Iris pigment epithelial cell (primary cell): Measurements from ENCODE around the gene ARID4B.
"Not testable (repeated sequence)": the region's sequence is repeated elsewhere in the genome, so short reads cannot be mapped to it uniquely, and the experiment has no call there.

Source experiments
- DNase-seq: peaks from one replicate; pipeline ENCODE4 v3.0.0-alpha.2; 2011; ENCODE audit warnings: low read depth

The ARID4B gene

DNA sequence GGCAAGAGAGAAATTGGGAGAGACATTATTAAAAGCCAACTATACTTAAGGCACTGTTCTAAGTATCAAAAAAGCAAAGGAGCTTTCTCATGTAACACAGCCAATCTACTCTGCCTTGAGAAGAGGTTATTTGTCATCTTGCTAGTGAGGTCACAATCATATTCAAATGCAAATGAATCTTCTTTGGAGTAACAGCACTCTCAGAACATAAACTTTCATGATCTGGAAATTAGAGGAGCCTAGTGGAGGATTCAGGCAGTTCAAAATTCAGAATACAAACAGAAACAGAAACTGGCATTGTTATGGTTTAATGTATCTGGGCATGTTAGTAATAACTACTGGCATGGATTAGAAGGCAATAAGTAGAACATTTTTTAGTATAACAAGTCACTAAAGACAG is 57.4 kb downstream of the ARID4B start:
- peak; percentile 56 for DNase-seq

DNA sequence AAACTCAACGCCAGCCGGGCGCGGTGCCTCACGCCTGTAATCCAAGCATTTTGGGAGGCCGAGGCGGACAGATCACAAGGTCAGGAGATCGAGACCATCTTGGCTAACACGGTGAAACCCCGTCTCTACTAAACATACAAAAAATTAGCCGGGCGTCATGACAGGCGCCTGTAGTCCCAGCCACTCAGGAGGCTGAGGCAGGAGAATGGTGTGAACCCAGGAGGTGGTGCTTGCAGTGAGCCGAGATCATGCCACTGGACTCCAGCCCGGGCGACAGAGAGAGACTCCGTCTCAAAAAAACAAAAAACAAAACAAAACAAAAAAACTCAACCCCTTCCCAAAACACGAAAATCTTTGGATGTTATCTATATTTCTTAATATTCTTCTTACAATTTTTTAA is 58.0 kb downstream of the ARID4B start:
- DNase-seq, result not testable (repeated sequence)

DNA sequence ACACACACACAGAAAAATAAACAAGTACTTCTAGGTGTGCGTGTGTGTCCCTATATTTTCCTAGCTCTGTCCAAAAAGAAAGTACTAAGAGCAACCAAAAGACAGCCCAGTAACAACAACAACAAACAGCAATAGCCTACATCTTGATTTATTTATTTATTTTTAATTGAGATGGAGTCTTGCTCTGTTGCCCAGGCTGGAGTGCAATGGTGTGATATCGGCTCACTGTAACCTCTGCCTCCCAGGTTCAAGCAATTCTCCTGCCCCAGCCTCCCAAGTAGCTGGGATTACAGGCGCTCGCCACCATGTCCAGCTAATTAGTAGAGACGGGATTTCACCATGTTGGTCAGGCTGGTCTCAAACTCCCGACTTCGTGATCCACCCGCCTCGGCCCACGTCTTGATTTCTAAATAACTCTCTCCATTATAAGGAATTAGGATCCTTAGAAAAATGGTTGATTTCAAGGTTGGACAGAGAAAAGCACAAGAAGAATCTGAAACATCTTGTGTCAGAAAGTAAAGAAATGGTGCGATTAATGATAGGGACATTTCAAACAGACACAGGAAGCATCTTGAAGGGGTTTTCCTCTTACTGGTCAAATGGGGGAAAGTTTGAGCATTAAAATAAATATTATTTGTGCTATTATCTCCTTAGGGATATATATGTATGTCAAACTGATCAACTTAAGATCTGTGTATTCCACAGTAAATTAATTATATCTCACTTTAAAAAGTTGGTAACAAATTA is 59.4 kb downstream of the ARID4B start:
- no peak for DNase-seq

DNA sequence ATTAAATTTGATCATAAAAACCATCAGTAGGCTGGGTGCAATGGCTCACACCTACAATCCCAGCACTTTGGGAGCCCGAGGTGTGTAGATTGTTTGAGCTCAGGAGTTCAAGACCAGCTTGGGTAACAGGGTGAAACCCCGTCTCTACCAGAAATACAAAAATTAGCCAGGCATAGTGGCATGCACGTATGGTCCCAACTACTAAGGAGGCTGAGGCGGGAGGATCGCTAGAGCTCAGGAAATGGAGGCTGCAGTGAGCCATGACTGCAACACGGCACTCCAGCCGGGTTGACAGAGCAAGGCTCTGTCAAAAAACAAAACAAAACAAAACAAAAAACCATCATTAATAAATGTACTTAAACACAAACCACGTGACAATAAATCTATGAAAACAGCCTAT is 61.0 kb downstream of the ARID4B start:
- no peak for DNase-seq

DNA sequence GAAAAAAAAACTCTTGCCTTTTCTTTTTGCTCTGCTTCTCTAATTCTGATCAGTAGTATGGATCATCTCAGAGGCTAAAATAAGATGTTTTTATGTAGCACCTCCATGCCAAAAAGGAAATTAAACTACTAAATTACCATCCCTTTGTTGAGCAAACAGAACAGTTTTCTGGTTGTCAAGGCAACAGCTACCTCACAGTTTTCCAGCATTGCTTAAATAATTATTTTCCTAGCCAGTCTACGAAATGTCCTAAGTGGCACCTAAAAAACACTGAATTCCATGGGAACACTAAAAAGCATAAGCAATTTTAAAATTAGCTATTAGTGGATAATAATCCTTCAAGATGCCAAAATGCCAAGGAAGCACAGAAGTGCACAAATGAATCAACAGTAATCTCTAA is 61.7 kb downstream of the ARID4B start:
- DNase-seq, result no peak

DNA sequence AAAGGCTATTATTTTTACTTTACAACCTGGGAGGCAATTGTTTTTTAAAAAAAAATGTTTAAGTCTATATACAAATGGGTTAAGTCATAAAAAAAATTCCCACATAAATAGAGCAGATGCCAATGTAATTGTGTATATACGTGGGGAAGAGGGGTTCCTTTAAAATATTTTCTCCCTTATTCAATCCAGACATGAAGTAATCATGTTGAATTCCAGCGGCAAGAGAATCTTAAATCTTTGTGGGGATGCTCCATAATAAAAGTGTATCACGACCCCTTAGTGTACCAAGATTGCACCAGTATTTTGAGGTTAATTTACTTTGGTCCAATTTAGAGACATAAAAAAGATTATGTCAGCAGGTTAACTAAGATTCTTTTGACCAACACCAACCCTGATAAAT is 62.1 kb downstream of the ARID4B start:
- DNase-seq, result no peak

DNA sequence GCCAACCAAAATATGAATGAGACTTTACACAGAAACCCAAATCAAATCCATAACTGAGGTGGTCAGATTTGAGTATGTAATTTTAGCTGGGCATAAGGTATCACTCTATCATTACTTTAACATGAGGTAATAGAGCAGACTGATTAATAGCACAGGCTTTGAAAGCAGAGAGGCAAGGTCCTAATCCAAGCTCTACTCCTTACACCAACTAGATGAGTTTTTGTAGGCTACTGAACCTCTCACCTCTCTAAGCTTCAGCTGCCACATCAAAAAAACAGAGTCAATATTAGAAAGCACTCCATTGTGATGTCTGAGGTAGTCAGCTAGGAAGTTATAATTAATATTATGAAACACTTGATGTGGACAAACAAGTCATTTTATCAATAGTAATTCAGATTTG is 63.7 kb downstream of the ARID4B start:
- no peak for DNase-seq

DNA sequence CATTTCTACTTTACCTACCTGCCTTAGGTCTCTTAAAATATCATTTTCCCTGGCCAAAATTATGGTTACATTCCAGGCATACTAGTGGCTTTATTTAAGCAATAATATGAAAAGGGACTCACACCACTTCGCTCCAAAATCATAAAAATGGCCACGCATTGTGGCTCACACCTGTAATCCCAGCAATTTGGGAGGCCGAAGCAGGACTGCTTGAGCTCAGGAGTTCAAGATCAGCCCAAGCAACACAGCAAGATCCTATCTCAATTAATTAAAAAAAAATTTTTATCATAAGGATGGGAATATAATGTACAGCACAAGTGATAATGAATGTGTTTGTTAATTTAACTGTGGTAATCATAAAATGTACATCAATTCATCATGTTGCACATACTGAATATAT is 65.4 kb downstream of the ARID4B start:
- DNase-seq, result no peak

DNA sequence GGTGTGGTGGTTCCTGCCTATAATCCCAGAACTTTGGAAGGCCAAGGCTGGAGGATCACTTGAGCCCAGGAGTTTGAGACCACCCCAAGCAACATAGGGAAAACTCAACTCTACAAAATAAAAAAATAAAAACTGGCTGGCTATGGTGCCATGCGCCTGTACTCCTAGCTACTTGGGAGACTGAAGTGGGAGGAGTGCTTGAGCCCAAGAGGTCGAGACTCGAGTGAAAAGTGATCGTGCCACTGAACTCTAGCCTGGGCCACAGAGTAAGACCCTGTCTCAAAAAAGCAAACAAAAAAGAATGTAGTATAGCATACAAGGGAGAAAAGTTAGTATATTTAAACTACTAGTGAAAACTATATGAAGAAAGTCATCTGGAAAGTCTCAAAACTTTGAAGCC is 66.7 kb downstream of the ARID4B start:
- DNase-seq, result no peak

DNA sequence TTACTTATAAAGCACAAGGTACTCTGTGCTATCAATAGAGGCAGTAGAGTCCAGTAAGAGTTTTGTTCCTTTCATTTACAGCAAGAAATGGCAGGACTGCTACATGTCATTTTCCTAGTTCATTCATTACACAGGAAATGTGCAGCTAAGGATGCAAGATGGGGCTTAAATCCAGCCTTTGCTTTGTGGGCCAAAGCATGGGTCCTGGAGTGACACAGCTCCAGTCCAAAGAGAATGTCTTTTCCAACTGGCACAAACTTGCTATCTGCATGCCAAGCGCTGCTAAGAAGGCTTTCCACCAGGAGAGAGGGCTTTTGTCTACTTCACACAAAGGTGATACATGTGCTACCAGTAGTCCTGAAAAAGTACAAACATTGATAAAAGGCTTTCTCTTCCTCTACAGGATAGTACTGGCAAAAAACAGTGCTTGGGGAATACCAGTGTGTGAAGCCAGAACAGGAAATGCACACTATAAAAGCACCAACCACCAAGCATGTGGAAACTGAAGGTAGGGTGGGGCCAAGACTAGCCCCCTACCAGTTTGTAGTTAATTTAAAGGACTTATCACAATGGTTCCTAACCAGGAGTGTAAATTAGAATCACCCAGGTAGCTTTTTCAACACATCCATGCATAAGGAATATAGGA is 68.7 kb downstream of the ARID4B start:
- no peak for DNase-seq

DNA sequence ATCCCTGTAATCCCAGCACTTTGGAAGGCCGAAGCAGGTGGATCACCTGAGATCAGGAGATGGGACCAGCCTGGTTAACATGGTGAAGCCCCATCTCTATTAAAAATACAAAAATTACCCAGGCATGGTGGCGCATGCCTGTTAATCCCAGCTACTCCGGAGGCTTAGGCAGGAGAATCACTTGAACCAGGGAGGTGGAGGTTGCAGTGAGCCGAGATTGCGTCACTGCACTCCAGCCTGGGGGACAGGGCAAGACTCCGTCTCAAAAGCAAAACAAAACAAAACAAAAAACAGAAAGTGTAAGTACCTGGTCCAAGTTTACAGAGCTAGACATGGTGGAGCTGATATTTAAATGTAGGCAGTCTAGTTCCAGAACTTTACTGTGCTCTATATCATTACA is 69.9 kb downstream of the ARID4B start:
- DNase-seq, result not testable (repeated sequence)

DNA sequence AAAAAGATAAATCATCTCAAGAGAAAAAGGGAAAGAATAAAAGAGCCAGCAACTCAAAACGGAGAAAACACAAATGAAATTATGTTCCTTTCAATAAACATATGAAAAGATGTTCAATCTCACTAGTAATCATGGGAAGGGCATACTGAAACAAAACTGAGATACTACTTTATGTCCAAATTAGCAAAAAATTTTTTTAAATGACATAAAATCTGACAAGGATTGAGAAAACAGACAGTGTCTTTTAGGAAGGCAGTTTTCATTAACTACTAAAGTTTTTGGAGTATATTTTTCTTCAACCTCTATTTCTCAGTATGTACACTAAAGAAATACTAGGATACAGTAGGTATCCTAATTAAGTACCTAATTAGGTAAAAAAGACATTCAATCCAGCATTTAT is 73.3 kb downstream of the ARID4B start:
- DNase-seq, result no peak

DNA sequence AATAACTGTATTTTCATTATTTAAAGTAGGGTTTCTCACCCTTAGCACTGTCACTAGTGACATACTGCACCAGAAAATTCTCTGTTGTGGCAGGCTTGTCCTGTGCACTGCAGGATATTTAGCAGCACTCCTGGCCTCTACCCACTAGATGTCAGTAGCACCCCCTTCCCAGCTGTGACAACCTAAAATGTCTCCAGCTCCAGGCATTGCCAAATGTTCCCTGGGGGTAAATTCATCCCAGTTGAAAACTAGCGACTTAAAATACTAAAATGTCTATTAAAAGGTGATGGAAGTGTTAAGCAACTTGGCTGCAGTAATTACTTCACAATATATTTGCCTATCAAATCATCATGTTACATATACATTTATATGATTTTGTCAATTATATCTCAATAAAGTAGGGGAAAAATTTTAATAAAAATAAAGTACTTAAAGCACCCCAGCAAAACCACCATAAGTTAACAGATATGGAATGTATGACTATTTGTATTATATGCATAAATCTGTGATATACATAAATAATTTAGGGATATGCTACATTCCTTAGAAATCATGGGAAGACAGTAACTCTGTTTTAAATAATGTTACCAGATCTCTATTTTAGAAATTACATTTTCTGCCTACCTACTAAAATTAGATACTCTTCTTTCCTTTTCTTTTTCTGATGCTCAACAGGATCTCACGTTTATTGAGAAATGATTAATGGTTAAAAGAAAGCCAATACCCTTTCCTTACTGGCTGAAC is 74.6 kb downstream of the ARID4B start:
- DNase-seq, result peak; percentile 71

DNA sequence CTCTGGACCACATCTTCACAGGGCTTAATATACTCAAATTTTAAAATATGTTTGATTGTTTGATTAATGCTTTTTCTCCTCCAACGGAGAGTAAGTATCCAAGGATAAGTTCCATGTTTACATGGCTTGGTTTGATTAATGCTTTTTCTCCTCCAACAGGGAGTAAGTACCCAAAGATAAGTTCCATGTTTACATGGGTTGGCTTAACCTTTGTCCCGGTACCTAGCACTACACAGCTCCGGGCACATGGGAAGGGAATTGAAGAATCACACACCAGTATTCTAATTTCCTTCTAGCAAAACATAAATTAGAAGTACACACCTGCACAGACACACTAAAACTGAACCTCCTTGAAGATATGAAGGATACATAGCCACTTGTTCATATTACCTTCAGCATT is 77.5 kb downstream of the ARID4B start:
- DNase-seq, result no peak

DNA sequence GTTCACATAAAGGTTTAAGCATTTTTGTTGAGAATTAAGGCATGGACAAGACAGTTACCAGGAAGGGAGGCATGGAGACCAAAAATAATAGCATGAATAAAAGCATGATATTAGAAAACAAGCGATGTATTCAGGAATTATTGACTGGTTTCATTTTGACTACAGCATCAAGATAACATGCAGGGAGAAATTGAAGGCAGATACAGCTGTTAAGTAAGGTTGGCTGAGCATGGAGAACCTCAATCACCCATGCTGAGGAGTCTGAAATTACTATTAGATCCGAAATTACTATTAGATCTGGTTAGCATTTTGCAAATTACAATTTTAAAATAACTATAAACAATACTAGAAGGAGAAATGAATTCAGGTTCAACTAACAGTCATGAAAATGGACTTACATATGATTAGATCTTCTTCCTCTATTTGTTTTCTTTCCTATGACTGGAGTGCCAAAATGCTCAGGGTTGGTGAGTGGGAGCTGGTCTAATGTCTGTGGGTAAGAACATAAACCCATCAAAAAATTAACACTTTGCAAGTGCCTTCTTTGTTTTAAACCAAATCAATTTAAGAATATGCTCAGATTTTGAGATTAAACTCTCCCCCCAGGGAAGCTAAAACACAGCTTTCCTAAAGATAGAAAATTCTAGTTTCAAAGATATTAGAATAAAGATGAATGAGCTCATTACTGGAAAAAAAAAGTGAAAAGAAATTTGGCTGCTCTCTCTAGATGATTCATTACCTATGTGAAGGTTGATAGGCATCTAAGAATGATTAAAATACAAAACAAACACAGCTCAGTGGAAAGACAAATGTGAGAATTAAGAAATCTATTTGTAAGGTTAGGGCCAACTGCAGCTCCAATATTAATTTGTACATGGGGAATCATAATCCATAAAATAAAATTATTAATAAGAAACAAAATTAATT is 81.7 kb downstream of the ARID4B start:
- peak; percentile 34 for DNase-seq

DNA sequence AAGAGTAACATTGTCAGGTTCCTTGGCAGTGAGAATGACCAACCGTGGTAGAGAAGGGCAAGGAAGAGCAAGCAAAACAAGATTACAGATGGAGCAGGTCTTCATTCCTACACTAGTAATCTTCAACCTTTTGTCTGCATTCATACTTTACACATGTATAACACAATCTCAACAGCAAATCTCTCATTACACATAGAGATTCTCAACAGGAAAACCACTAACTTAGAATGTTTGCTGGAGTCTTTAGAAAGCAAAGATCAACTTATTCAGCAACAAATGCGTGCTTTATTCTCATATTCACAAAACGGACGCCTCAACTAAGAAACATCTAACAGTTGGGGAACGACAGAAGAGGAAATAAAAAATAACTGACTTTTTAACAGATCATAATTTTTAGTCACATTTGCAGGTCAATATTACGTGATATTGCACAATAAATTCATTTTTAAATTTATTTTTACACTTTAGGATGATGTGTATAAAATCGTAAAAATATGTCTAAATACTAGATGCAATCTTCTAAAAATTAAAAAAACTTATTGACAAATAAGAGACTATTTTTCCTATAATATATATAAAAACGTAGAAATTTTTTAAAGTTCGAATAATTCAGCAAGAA is 82.9 kb downstream of the ARID4B start:
- peak; percentile 21 for DNase-seq

DNA sequence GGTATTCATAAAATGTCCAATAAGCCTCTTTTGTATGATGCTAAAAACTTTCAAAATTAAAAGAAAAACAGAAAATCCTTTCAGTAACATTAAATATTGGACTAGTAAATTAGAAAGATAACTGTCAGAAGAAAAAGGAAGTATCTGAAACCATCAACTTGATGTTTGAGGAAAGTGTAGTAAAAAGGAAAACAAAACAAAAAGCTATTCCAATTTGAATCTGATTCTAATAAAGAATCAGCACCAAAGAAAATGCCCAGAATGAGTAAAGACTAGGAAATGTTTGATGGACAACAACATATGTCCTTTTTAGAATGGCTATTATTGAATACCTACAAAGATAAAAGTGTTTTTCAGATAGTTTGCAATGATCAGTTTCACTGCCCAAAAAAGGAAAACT is 87.0 kb downstream of the ARID4B start:
- no peak for DNase-seq

DNA sequence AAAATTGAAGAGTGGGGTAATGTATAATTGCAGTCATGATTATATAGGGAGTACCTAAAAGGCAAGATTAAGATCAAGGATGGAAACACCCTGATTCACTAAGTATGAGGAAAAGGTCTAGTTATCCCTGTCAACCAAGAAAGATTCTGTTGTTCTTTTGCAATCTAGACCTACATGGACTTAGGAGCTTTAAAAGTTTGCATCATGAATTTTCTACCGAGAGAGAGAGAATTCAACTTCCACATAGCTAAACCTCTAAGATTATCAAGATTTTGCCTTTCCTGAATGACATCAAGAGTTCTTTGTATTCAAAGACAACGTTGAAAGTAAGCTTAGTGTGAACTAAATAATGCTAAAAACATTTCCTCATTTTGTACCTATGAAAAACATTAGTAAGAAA is 88.1 kb downstream of the ARID4B start:
- peak; percentile 54 for DNase-seq

DNA sequence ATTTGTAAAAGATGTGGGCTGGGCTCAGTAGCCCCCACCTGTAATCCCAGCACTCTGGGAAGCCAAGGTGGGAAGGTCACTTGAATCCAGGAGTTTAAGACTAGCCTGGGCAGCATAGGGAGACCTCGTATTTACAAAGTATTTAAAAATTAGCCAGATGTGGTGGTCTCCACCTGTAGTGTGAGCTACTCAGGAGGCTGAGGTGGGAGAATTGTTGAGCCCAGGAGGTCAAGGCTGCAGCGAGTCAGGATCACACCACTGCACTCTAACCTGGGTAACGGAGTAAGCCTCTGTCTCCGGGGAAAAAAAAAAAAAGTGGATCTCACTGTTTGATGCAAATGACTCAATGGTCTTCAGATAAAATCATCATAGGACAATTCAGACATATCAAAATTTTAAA is 89.4 kb downstream of the ARID4B start:
- no peak for DNase-seq

DNA sequence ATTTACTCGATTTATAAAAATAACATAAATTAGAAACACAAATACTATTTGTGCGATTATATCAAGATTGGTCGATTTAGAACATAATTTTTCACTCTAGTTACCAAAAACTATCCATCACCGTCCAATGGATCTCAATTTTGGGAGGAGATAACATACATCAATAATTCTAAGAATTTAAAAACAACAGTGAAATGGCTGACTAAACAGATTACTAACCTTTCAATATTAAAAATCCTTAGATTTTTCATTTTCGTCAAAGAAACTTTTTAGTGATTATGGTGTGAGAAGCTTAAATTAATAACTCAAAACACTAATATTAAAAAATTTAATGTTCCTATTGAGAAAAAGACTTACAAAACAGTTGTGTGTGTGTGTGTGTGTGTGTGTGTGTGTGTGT is 91.9 kb downstream of the ARID4B start:
- no peak for DNase-seq

DNA sequence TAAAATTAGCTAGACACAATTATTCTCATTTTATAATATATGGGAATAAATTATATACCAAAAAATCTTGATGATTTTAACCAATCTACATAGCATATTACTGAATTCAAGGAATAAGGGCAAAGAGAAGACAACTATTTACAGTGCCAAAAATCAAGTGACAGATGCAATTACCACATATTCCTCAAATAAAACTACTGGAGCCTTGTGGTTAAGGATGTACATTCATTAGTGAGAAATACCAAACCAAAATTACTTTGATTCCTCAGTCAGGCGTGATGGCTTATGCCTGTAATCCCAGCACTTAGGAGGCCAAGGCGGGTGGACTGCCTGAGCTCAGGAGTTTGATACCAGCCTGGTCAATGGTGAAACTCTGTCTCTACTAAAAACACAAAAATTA is 98.1 kb downstream of the ARID4B start:
- no peak for DNase-seq

DNA sequence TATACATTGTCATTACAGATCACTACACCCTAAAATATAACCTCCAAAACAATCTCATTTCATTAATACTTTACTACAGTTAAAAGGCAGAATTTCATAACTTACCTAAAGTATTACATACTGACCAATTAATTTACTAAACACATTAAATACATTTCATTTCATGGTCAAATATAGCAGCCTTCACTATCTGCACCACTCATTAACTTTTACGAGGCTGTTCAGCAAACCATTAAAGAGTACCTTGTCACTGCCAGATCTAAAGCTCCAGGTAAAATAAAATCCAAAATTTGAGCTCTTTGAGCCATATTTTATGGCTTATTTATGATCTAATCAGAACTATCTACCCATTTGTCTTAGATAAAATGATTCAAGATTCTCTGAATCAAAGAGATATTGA is 100.6 kb downstream of the ARID4B start:
- DNase-seq, result no peak
